GM12891 (cell line): ENCODE results near the gene RARA.

Experiments
- POLR2A ChIP-seq: IDR thresholded peaks from 2 replicates; pipeline ENCODE4 v1.6.1; 2011; ENCODE audit warnings: low read depth, low read length, control low read depth
- POLR2AphosphoS5 ChIP-seq: IDR thresholded peaks from 2 replicates; pipeline ENCODE4 v1.6.1; 2011; ENCODE audit warnings: low read depth, low read length, control low read depth

- no peak for TF ChIP-seq POLR2A
- no peak for TF ChIP-seq POLR2AphosphoS5
Observed at GRCh38 chr17:40260528-40260927, 48.5 kb upstream of the RARA start.
